ENCODE results near the gene NID2.

The NID2 gene

GRCh38 chr14:52079239-52079959 is 10.5 kb upstream of the NID2 start:
- TF ChIP-seq CTCF (IDR thresholded peaks at IDR 0.05; ENCODE audit: insufficient read depth, missing control alignments) = no peak
- DNase-seq (ENCODE audit: insufficient read length, low spot score) (no peak), FAIRE-seq (no peak)

GRCh38 chr14:52078721-52079120 is 9.9 kb upstream of the NID2 start:
- DNase-seq (ENCODE audit: insufficient read length, low spot score) (no peak), FAIRE-seq (no peak)
- TF ChIP-seq CTCF (IDR thresholded peaks at IDR 0.05; ENCODE audit: insufficient read depth, missing control alignments) = no peak

- no peak for TF ChIP-seq CTCF (IDR thresholded peaks at IDR 0.05; ENCODE audit: insufficient read depth, missing control alignments)
- DNase-seq (ENCODE audit: insufficient read length, low spot score) (no peak), FAIRE-seq (no peak)
Measured at GRCh38 chr14:52078095-52078531, 9.3 kb upstream of the NID2 start.

- no peak for DNase-seq (ENCODE audit: insufficient read length, low spot score)
- TF ChIP-seq CTCF (IDR thresholded peaks at IDR 0.05; ENCODE audit: insufficient read depth, missing control alignments) = no peak
- FAIRE-seq = no peak
Measured at GRCh38 chr14:52077256-52077979, 8.6 kb upstream of the NID2 start.

GRCh38 chr14:52076334-52076733 is 7.5 kb upstream of the NID2 start:
- DNase-seq (ENCODE audit: insufficient read length, low spot score) (no peak), FAIRE-seq (no peak)
- TF ChIP-seq CTCF (IDR thresholded peaks at IDR 0.05; ENCODE audit: insufficient read depth, missing control alignments) = no peak

- FAIRE-seq (no peak), DNase-seq (ENCODE audit: insufficient read length, low spot score) (no peak)
Measured at GRCh38 chr14:52075371-52075770, 6.5 kb upstream of the NID2 start.

More at GRCh38 chr14:52075371-52075770, 6.5 kb upstream of the NID2 start:
- no peak for TF ChIP-seq CTCF (IDR thresholded peaks at IDR 0.05; ENCODE audit: insufficient read depth, missing control alignments)

Measured in D721Med (cell line).